Fibroblast of mammary gland (primary cell): ENCODE data around the gene NFIC.
"Not testable (repeated sequence)": the region's sequence is repeated elsewhere in the genome, so short reads cannot be mapped to it uniquely, and the experiment has no call there.

Source experiments
- DNase-seq: peaks from one replicate; pipeline ENCODE4 v3.0.0-alpha.2; 2010; ENCODE audit warnings: low read depth
- H3K4me3 ChIP-seq: 2 replicates; pipeline ENCODE4 v1.5.1; 2011; ENCODE audit warnings: low read depth, mild to moderate bottlenecking, low read length, moderate library complexity; ENCODE audit not compliant: control insufficient read depth
- CTCF ChIP-seq: conservative IDR thresholded peaks from 2 replicates; pipeline ENCODE4 v1.5.1; 2011; ENCODE audit warnings: low read depth, low read length, inconsistent platforms; ENCODE audit not compliant: control insufficient read depth, insufficient read depth

Gene NFIC

DNA sequence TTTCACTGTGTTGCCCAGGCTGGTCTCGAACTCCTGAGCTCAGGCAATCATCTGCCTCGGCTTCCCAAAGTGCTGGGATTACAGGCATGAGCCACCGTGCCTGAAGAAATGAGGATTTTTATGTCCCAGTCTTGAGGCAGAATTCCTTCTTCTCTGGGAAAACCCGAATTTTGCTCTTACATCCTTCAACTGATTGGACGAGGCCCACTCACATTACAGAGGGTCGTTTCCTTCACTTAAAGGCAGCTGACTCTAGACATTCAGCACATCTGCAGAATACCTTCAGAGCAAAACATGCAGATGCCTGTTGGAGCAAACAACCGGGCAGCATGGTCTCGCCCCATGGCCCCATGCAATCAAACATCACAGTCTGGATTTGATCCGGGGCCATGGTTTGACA is 36.3 kb upstream of the NFIC start:
- no peak for DNase-seq
- H3K4me3 ChIP-seq, result no peak overlapping the region
- TF ChIP-seq CTCF, result no peak

GRCh38 chr19:3332232-3332631 is 34.2 kb upstream of the NFIC start:
- H3K4me3 ChIP-seq, DNase-seq: not testable (repeated sequence)

GRCh38 chr19:3333020-3333583 is 33.3 kb upstream of the NFIC start:
- no peak for TF ChIP-seq CTCF
- no peak overlapping the region for H3K4me3 ChIP-seq
- DNase-seq, result no peak

DNA sequence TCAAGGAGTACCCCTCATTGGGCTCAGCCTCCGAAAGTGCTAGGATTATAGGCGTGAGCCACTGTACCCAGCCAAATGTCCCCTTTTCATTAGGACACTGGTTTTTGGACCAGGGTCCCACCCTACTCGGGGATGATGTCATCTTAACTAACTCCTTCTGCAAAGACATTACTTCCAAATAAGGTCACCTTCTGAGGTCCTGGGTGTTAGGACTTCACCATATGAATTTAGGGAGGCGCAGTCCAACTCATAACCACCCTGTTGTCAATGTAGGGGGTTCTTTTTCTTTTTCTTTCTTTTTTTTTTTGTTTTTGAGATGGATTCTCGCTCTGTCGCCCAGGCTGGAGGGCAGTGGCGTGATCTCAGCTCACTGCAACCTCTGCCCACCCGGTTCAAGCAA is 32.7 kb upstream of the NFIC start:
- no peak for DNase-seq
- H3K4me3 ChIP-seq, result no peak overlapping the region
- TF ChIP-seq CTCF, result no peak

GRCh38 chr19:3334749-3335430 is 31.5 kb upstream of the NFIC start:
- not testable (repeated sequence) for DNase-seq, H3K4me3 ChIP-seq

GRCh38 chr19:3335431-3336350 is 30.7 kb upstream of the NFIC start:
- no peak overlapping the region for H3K4me3 ChIP-seq
- DNase-seq, result peak; percentile 86
- no peak for TF ChIP-seq CTCF

DNA sequence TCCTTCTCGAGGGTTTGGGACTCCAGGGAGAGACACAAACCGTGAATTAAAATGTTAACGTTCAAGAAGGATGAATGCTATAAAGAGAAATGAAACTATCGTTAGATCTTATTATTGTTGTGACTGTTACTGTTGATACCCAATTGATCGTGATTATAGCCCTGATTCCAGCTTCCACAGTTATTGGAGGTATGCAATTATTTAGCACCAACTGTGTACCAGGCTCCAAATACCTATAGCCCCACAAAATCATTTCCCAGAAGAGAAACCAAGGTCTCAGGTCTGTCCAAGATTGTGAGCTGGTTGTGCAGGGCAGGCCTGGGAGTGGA is 30.1 kb upstream of the NFIC start:
- no peak for DNase-seq
- TF ChIP-seq CTCF, result no peak
- no peak overlapping the region for H3K4me3 ChIP-seq
